H1 (cell line): ENCODE results near the gene ZHX3. TPM values are rescaled to one million over a fixed set of nuclear protein-coding genes. Genes with fewer than 3 reads are reported as not detected.

Experiments used
- CTCF ChIA-PET: fragments of 300-600 bp; sonication (Branson Sonifier 250); formaldehyde crosslinking; loops from one replicate; lab custom pipeline; 2021; ENCODE audit not compliant: partially characterized antibody; lab: Charles Lee
- POLR2A ChIA-PET: fragments of 300-600 bp; sonication (Branson Sonifier 250); formaldehyde crosslinking; loops from one replicate; lab custom pipeline; 2021; ENCODE audit warnings: inconsistent platforms; ENCODE audit not compliant: partially characterized antibody; lab: Charles Lee
- DNase-seq, 2 experiments: peaks; one replicate each; pipeline versions ENCODE4 v3.0.0 to v3.0.0-alpha.2; 2010 to 2022; ENCODE audit warnings: low spot score in 2 of 2, low read depth in 1 of 2, mixed read lengths in 1 of 2
- FAIRE-seq: peaks from 2 replicates; lab custom pipeline; 2011; peaks lifted over from hg19 to GRCh38; lab: Jason Lieb, UNC
- H2AFZ ChIP-seq: 2 replicates; pipeline ENCODE4 v1.8.1; 2012; ENCODE audit warnings: low read length, inconsistent platforms
- H2AK5ac ChIP-seq: 2 replicates; pipeline ENCODE4 v1.6.1; 2013; ENCODE audit warnings: low read depth, low read length
- H2BK120ac ChIP-seq: replicated peaks from 2 replicates; pipeline ENCODE3; 2013; ENCODE audit warnings: low read depth, low read length, inconsistent platforms
- H2BK12ac ChIP-seq: 2 replicates; pipeline ENCODE4 v1.6.1; 2013; ENCODE audit warnings: low read depth, low read length
- H2BK15ac ChIP-seq: 2 replicates; pipeline ENCODE4 v1.6.1; 2013; ENCODE audit warnings: low read length
- H2BK20ac ChIP-seq: 2 replicates; pipeline ENCODE4 v1.6.1; 2013; ENCODE audit warnings: low read length
- H2BK5ac ChIP-seq: 2 replicates; pipeline ENCODE4 v1.6.1; 2013; ENCODE audit warnings: low read depth, low read length
- H3K14ac ChIP-seq: 2 replicates; pipeline ENCODE4 v1.6.1; 2013; ENCODE audit warnings: inconsistent platforms; ENCODE audit not compliant: insufficient read length
- H3K18ac ChIP-seq: 2 replicates; pipeline ENCODE4 v1.6.1; 2013; ENCODE audit warnings: low read length; ENCODE audit errors: extremely low read depth
- H3K23ac ChIP-seq: 2 replicates; pipeline ENCODE4 v1.6.1; 2013; ENCODE audit warnings: inconsistent platforms; ENCODE audit not compliant: insufficient read length
- H3K23me2 ChIP-seq: 2 replicates; pipeline ENCODE4 v1.6.1; 2013; ENCODE audit warnings: low read depth, low read length
- H3K27ac ChIP-seq: 2 replicates; pipeline ENCODE4 v1.6.1; 2011; ENCODE audit warnings: low read depth, low read length, inconsistent platforms
- H3K27me3 ChIP-seq, 4 experiments: replicated peaks in 1 of 4; 1 replicate in 1 of 4; 2 replicates in 3 of 4; pipeline versions ENCODE4 v1.6.1 to v1.8.1; 2011 to 2013; ENCODE audit warnings: low read length in 3 of 4, mild to moderate bottlenecking in 3 of 4, inconsistent platforms in 2 of 4, mixed read lengths in 2 of 4, moderate library complexity in 1 of 4; ENCODE audit not compliant: control insufficient read depth in 3 of 4, insufficient read depth in 3 of 4; ENCODE audit errors: extremely low read depth in 1 of 4
- H3K36me3 ChIP-seq, 4 experiments: 2 replicates each; pipeline versions ENCODE4 v1.6.1 to v1.8.1; 2011 to 2013; ENCODE audit warnings: mild to moderate bottlenecking in 4 of 4, low read length in 3 of 4, moderate library complexity in 2 of 4, control low read depth in 1 of 4, inconsistent platforms in 1 of 4; ENCODE audit not compliant: insufficient read depth in 4 of 4, control insufficient read depth in 2 of 4
- H3K4ac ChIP-seq: replicated peaks from 2 replicates; pipeline ENCODE3; 2013; ENCODE audit warnings: low read length, low read depth, mixed read lengths, inconsistent platforms; ENCODE audit not compliant: insufficient read length
- H3K4me1 ChIP-seq, 4 experiments: replicated peaks in 1 of 4; 1 replicate in 1 of 4; 2 replicates in 3 of 4; pipeline versions ENCODE4 v1.6.1 to v1.8.1; 2011 to 2013; ENCODE audit warnings: low read length in 3 of 4, inconsistent platforms in 2 of 4, mixed read lengths in 1 of 4; ENCODE audit not compliant: insufficient read depth in 4 of 4, control insufficient read depth in 3 of 4
- H3K4me2 ChIP-seq, 2 experiments: 2 replicates each; pipeline versions ENCODE4 v1.6.1 to v1.8.1; 2011 to 2013; ENCODE audit warnings: low read depth in 2 of 2, low read length in 2 of 2, control low read depth in 1 of 2, inconsistent platforms in 1 of 2, mild to moderate bottlenecking in 1 of 2; ENCODE audit not compliant: insufficient read depth in 1 of 2
- H3K4me3 ChIP-seq, 4 experiments: fragments of 200-600, 300-600 bp in 1 of 4; sonication (generic), shearing (Covaris generic), sonication (Bioruptor Twin) in 1 of 4; 2 replicates each; pipeline versions ENCODE4 v1.5.1 to v1.8.1; 2011 to 2016; ENCODE audit warnings: low read length in 4 of 4, low read depth in 3 of 4, control low read depth in 2 of 4, inconsistent platforms in 2 of 4, mild to moderate bottlenecking in 2 of 4, mixed read lengths in 1 of 4, moderate library complexity in 1 of 4; ENCODE audit not compliant: insufficient read depth in 2 of 4; ENCODE audit errors: extremely low read depth in 1 of 4
- H3K56ac ChIP-seq: replicated peaks from 2 replicates; pipeline ENCODE3; 2013; ENCODE audit warnings: low read depth, mild to moderate bottlenecking, mixed read lengths, low read length, inconsistent platforms; ENCODE audit not compliant: insufficient read length
- H3K79me1 ChIP-seq: 2 replicates; pipeline ENCODE4 v1.6.1; 2013; ENCODE audit warnings: low read depth, low read length, control low read depth
- H3K79me2 ChIP-seq, 2 experiments: 2 replicates each; pipeline versions ENCODE4 v1.6.1 to v1.8.1; 2012 to 2013; ENCODE audit warnings: low read length in 2 of 2, mild to moderate bottlenecking in 2 of 2, inconsistent platforms in 1 of 2; ENCODE audit not compliant: insufficient read depth in 2 of 2, control insufficient read depth in 1 of 2
- H3K9ac ChIP-seq, 4 experiments: replicated peaks in 1 of 4; 1 replicate in 1 of 4; 2 replicates in 3 of 4; pipeline versions ENCODE4 v1.6.1 to v1.8.1; 2011 to 2013; ENCODE audit warnings: low read depth in 3 of 4, low read length in 3 of 4, control low read depth in 2 of 4, mild to moderate bottlenecking in 2 of 4, moderate library complexity in 2 of 4, inconsistent platforms in 1 of 4; ENCODE audit errors: extremely low read depth in 1 of 4
- H3K9me3 ChIP-seq, 2 experiments: 2 replicates each; pipeline versions ENCODE4 v1.6.1 to v1.8.1; 2012 to 2013; ENCODE audit warnings: mild to moderate bottlenecking in 2 of 2, moderate library complexity in 2 of 2, control low read depth in 1 of 2, inconsistent platforms in 1 of 2, low read depth in 1 of 2, low read length in 1 of 2, mixed read lengths in 1 of 2; ENCODE audit not compliant: insufficient read depth in 2 of 2
- H4K20me1 ChIP-seq, 2 experiments: replicated peaks in 1 of 2; 2 replicates each; pipeline versions ENCODE3 to v1.8.1; 2011 to 2013; ENCODE audit warnings: inconsistent platforms in 2 of 2, low read length in 2 of 2, mild to moderate bottlenecking in 1 of 2; ENCODE audit not compliant: insufficient read depth in 2 of 2, control insufficient read depth in 1 of 2
- H4K5ac ChIP-seq: 2 replicates; pipeline ENCODE4 v1.6.1; 2013; ENCODE audit warnings: low read length, low read depth, mixed read lengths, inconsistent platforms; ENCODE audit not compliant: insufficient read length
- H4K8ac ChIP-seq: 2 replicates; pipeline ENCODE4 v1.8.0; 2013; ENCODE audit warnings: mild to moderate bottlenecking, moderate library complexity, low read length, inconsistent platforms; ENCODE audit not compliant: insufficient read depth; ENCODE audit errors: extremely low read depth
- H4K91ac ChIP-seq: replicated peaks from 2 replicates; pipeline ENCODE3; 2013; ENCODE audit warnings: low read length, mixed read lengths, inconsistent platforms; ENCODE audit not compliant: insufficient read length
- CBX8 ChIP-seq: fragments of 300-800, 300-1000 bp; sonication (generic); IDR thresholded peaks from 2 replicates; pipeline ENCODE4 v1.7.1; 2016; ENCODE audit warnings: low read depth, low read length, borderline replicate concordance
- CHD1 ChIP-seq: IDR thresholded peaks from 2 replicates; pipeline ENCODE4 v1.6.1; 2012; ENCODE audit warnings: low read depth, low read length, improper control_type of control experiment
- WGBS, 2 experiments: shearing (Covaris generic) in 1 of 2; methylation state at CpG; one replicate each; pipeline versions ENCODE4 v1.1.6 to v1.1.7; 2013 to 2015; ENCODE audit warnings: low lambda C conversion rate in 2 of 2, mixed read lengths in 2 of 2, inconsistent platforms in 1 of 2, low coverage in 1 of 2, missing lambda C conversion rate in 1 of 2; ENCODE audit not compliant: insufficient replicate concordance in 2 of 2, insufficient coverage in 1 of 2, insufficient read length in 1 of 2; ENCODE audit errors: extremely low coverage in 1 of 2, missing lambda C conversion rate in 1 of 2; 5-methylcytosine and 5-hydroxymethylcytosine counted together
- polyA plus RNA-seq, 7 experiments: library from polyadenylated mRNA; depleted of rRNA in 3 of 7; stranded (reverse) in 5 of 7; unstranded in 2 of 7; fragments of >200 nt in 5 of 7; fragments of 200-250 nt in 2 of 7; gene quantifications; 1 replicate in 5 of 7; 2 replicates in 1 of 7; 4 replicates in 1 of 7; pipeline versions ENCODE4 v1.2.1 to v1.2.3, GENCODE V29; 2011 to 2013; ENCODE audit warnings: missing spikeins in 2 of 7, mixed read lengths in 2 of 7
- total RNA-seq: library from RNA; stranded (reverse); fragmentation: NEBNext Ultra II Directional; extraction: Animal tissue kit (Norgen Biotek cat#: 25700); gene quantifications from 2 replicates; pipeline ENCODE4 v1.2.1, GENCODE V29; 2021

The ZHX3 gene
- total and polyA plus RNA-seq, 2 of the 8 experiments (the other 6 are each of a cell fraction or from before 2014, with no cell fraction given) = 1.00 to 7.8 TPM

GRCh38 chr20:41342474-41343464, 25.2 kb upstream of the ZHX3 start:
- FAIRE-seq (no peak), DNase-seq (no peak)
- CTCF ChIA-PET = interaction anchor here (0.5 to 6.0 kb wide), 7 partner anchors 11 to 208 kb away, joined by 3 to 68 read pairs (median 4); no protein-coding TSS in a partner anchor

More at GRCh38 chr20:41342474-41343464, 25.2 kb upstream of the ZHX3 start:
- H2BK12ac ChIP-seq = no peak overlapping the region
- H3K79me2 ChIP-seq = no peaks in the 10 kb centered on the region
- H2AK5ac ChIP-seq = no peak overlapping the region
- 90% methylated on average over 9 of the region's 9 CpGs; no CpG with 5 or more reads in 1 of the 2 experiments for WGBS, 2 experiments
- H4K8ac ChIP-seq = no peak overlapping the region
- no peak overlapping the region for H3K4me2 ChIP-seq
- H3K4ac ChIP-seq = no peak overlapping the region
- no peak overlapping the region for H4K5ac ChIP-seq
- no peak overlapping the region for H3K23ac ChIP-seq
- no peak overlapping the region for H2BK120ac ChIP-seq
- POLR2A ChIA-PET = interaction anchor here (1.0 kb wide), 1 partner anchor 22 kb away, joined by 3 read pairs; no protein-coding TSS in a partner anchor
- H3K23me2 ChIP-seq = no peaks in the 10 kb centered on the region
- H3K56ac ChIP-seq = no peak overlapping the region
- H3K14ac ChIP-seq = no peak overlapping the region
- no peak overlapping the region for H2BK5ac ChIP-seq
- H3K36me3 ChIP-seq = no peaks in the 10 kb centered on the region
- H2AFZ ChIP-seq = no peak overlapping the region
- H4K20me1 ChIP-seq = no peaks in the 10 kb centered on the region
- H3K18ac ChIP-seq = no peak overlapping the region
- H3K4me1 ChIP-seq = peaks cover 3 to 13% (median 6%) of the 10 kb centered on the region in 4 experiments; a peak in 6 of 7 replicates
- no peaks in the 10 kb centered on the region for H3K9me3 ChIP-seq
- no peak overlapping the region for H3K9ac ChIP-seq
- no peak overlapping the region for H2BK15ac ChIP-seq
- H2BK20ac ChIP-seq = no peak overlapping the region
- H3K27ac ChIP-seq = no peak overlapping the region
- H3K4me3 ChIP-seq = no peak overlapping the region
- TF ChIP-seq CHD1 = no peak
- TF ChIP-seq CBX8 = no peak
- TF ChIP-seq, all 59 proteins: peak for 0
- H3K79me1 ChIP-seq = no peaks in the 10 kb centered on the region
- H4K91ac ChIP-seq = no peak overlapping the region
- peaks cover 0 to 5% (median 2%) of the 10 kb centered on the region in 4 experiments; a peak in 1 of 7 replicates for H3K27me3 ChIP-seq
